DND-41 (cell line): ENCODE measurements around the gene DPF1.

Experiments
- CTCF ChIP-seq: IDR thresholded peaks from 2 replicates; pipeline ENCODE4 v1.5.1; 2012; ENCODE audit warnings: borderline replicate concordance, low read length, moderate library complexity, mild to moderate bottlenecking; ENCODE audit not compliant: poor library complexity, severe bottlenecking; ENCODE audit errors: extremely low read depth
- EZH2 ChIP-seq: IDR thresholded peaks from 3 replicates; pipeline ENCODE4 v1.6.1; 2012; ENCODE audit warnings: borderline replicate concordance, low read depth, mild to moderate bottlenecking, moderate library complexity, low read length, inconsistent platforms; ENCODE audit not compliant: severe bottlenecking

DNA sequence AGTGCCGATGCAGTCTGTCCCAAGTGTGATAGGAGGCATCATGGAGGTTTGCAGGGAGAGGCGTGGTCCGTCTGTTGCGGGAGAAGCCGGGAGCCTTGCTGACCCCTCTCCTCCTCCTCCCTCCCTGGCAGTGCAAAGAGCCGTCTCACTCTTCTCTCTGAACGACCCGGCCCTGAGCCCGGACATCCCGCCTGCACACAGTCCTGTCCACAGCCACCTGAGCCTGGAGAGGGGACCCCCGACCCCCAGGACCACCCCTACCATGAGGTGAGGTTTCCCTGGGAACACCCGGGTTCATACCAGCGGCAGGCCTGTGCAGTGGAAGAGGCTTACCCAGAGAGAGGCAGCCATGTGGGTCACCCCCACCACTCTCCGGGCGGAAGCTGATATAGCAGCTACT, 22.3 kb downstream of the DPF1 start:
- TF ChIP-seq CTCF (no peak), EZH2 (no peak)
